HFFc6 (cell line): ENCODE data around the gene AQP12A. TPM values are rescaled to one million over a fixed set of nuclear protein-coding genes. Genes with fewer than 3 reads are reported as not detected.

Experiments used
- DNase-seq: peaks from one replicate; pipeline ENCODE4 v3.0.0-alpha.2; 2018
- H3K27ac Mint-ChIP-seq: 2 replicates; pipeline ENCODE4 v1.8.0; 2020; ENCODE audit warnings: mild to moderate bottlenecking, mixed read lengths
- H3K27me3 Mint-ChIP-seq: 2 replicates; pipeline ENCODE4 v1.8.0; 2021; ENCODE audit warnings: mild to moderate bottlenecking, moderate library complexity, mixed read lengths; ENCODE audit not compliant: insufficient read depth
- H3K36me3 Mint-ChIP-seq: 2 replicates; pipeline ENCODE4 v1.8.0; 2021; ENCODE audit warnings: low read depth, mixed read lengths
- H3K4me1 Mint-ChIP-seq: 2 replicates; pipeline ENCODE4 v1.8.0; 2020; ENCODE audit warnings: low read depth, mixed read lengths
- H3K4me3 Mint-ChIP-seq: 2 replicates; pipeline ENCODE4 v1.8.0; 2020; ENCODE audit warnings: mild to moderate bottlenecking, moderate library complexity, mixed read lengths
- H3K9me3 Mint-ChIP-seq: 2 replicates; pipeline ENCODE4 v1.8.0; 2020; ENCODE audit warnings: mild to moderate bottlenecking, mixed read lengths
- total RNA-seq, 6 experiments: library from RNA; stranded (reverse); fragmentation: NEBNext Ultra II Directional; extraction: Animal tissue kit (Norgen Biotek cat#: 25700); gene quantifications; 2 replicates in 1 of 6; 3 replicates in 5 of 6; pipeline ENCODE4 v1.2.3, GENCODE V29; 2021
- TF ChIP-seq, protein P1 (sequence below): fragments of 200-600 bp; sonication (generic); IDR thresholded peaks from 2 replicates; pipeline ENCODE4 v1.5.0; 2021; ENCODE audit warnings: antibody characterized with exemption, mild to moderate bottlenecking

The AQP12A gene
- total RNA-seq, 6 experiments from 2014 or later = not detected

DNA sequence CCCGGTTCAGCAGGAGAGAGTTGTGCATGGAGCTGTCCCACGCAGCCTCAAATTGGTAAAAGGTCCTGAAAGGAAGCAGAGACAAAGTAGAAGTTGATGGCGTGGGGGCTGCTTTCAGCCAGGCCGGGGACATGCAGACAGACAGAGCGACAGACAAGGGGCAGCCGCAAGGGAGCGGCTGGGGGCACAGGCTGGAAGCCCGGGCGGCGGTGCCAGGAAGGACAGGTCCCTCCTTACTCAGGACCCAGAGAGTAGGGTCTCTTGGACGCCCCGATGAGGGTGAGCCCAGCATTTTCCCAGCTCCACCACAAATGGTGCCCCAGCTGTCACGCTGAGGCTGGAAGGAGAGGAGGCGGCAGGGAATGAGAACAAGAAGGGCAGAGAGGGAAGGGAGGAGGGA lies 35.2 kb downstream of the AQP12A start:
- Mint-ChIP-seq H3K36me3 (no peaks in the 10 kb centered on the region), H3K27ac (no peak overlapping the region), H3K27me3 (peaks cover 25% of the 10 kb centered on the region), H3K4me3 (no peak overlapping the region), H3K9me3 (no peaks in the 10 kb centered on the region), H3K4me1 (no peaks in the 10 kb centered on the region)
- no peak for DNase-seq
- TF ChIP-seq, protein P1, sequence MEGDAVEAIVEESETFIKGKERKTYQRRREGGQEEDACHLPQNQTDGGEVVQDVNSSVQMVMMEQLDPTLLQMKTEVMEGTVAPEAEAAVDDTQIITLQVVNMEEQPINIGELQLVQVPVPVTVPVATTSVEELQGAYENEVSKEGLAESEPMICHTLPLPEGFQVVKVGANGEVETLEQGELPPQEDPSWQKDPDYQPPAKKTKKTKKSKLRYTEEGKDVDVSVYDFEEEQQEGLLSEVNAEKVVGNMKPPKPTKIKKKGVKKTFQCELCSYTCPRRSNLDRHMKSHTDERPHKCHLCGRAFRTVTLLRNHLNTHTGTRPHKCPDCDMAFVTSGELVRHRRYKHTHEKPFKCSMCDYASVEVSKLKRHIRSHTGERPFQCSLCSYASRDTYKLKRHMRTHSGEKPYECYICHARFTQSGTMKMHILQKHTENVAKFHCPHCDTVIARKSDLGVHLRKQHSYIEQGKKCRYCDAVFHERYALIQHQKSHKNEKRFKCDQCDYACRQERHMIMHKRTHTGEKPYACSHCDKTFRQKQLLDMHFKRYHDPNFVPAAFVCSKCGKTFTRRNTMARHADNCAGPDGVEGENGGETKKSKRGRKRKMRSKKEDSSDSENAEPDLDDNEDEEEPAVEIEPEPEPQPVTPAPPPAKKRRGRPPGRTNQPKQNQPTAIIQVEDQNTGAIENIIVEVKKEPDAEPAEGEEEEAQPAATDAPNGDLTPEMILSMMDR = no peak

DNA sequence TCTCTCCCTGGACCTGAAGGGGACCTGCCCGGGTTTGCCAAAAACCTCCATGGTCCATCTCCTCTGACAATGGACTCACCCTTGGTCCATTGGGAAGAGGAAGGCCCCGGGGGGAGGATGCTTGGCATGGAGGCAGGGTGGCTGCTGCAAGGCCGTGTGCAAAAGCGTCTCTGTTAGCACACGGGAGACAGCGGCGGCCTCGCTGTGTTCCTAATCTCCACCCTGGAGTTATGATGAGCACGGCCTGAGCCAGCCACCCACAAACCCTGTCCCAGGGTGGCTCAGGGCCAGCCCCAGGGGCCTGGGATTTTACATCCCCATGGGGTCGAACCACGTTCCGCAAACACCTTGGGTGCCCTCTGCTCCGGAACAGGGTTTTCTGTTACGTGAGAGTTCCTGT lies 35.8 kb downstream of the AQP12A start:
- H3K27ac Mint-ChIP-seq = no peak overlapping the region
- H3K36me3 Mint-ChIP-seq = no peaks in the 10 kb centered on the region
- H3K9me3 Mint-ChIP-seq = no peaks in the 10 kb centered on the region
- H3K4me1 Mint-ChIP-seq = no peaks in the 10 kb centered on the region
- no peak overlapping the region for H3K4me3 Mint-ChIP-seq
- DNase-seq = no peak
- peaks cover 25% of the 10 kb centered on the region for H3K27me3 Mint-ChIP-seq
- TF ChIP-seq, protein P1 = no peak

DNA sequence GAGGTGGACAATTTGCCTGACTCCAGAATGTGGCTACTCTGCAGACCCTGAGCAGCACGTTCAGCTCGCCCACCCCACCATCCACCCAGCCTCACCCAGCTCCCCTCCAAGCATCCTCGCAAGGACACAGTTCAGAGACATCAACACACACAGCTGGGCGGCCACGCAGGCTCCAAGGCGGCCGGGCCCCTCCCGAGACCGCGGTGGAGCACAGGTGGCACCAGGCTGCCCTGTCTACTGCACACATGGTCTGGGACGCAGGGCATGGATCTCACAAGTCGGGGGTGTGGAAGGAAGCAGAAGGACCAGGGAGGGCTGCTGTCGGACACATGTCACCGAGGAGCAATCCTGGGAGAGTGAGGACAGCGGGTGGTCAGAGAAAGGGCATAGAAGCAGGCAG lies 36.2 kb downstream of the AQP12A start:
- H3K4me1 Mint-ChIP-seq = no peaks in the 10 kb centered on the region
- H3K27me3 Mint-ChIP-seq = peaks cover 26% of the 10 kb centered on the region
- no peaks in the 10 kb centered on the region for H3K36me3 Mint-ChIP-seq
- no peaks in the 10 kb centered on the region for H3K9me3 Mint-ChIP-seq
- TF ChIP-seq, protein P1 = no peak
- H3K27ac Mint-ChIP-seq = no peak overlapping the region
- H3K4me3 Mint-ChIP-seq = no peak overlapping the region
- no peak for DNase-seq

- Mint-ChIP-seq H3K27ac (no peak overlapping the region), H3K9me3 (no peaks in the 10 kb centered on the region), H3K36me3 (no peaks in the 10 kb centered on the region), H3K27me3 (peaks cover 29% of the 10 kb centered on the region), H3K4me1 (no peaks in the 10 kb centered on the region), H3K4me3 (no peak overlapping the region)
- DNase-seq = no peak
- TF ChIP-seq, protein P1 = no peak
These were observed 36.7 kb downstream of the AQP12A start for GRCh38 chr2:240728361-240728760.

- TF ChIP-seq, protein P1 = no peak
- Mint-ChIP-seq H3K36me3 (no peaks in the 10 kb centered on the region), H3K27me3 (peaks cover 25% of the 10 kb centered on the region), H3K9me3 (no peaks in the 10 kb centered on the region), H3K4me1 (no peaks in the 10 kb centered on the region), H3K27ac (no peak overlapping the region), H3K4me3 (no peak overlapping the region)
- peak; percentile 7 for DNase-seq
These were observed 37.2 kb downstream of the AQP12A start for GRCh38 chr2:240728827-240729226.
